SK-N-SH (cell line): Measurements from ENCODE around the gene HDAC4. TPM values are rescaled to one million over a fixed set of nuclear protein-coding genes. Genes with fewer than 3 reads are reported as not detected.

ENCODE experiments used
- CTCF ChIA-PET: fragments of 300-600, 350-600 bp; formaldehyde crosslinking; extraction: SDS; loops from one replicate; lab custom pipeline; 2021; lab: Yijun Ruan, JAX
- POLR2A ChIA-PET: fragments of 350-600 bp; sonication (Branson Sonifier 250); formaldehyde crosslinking; extraction: SDS; loops from one replicate; lab custom pipeline; 2020; ENCODE audit warnings: antibody characterized with exemption, inconsistent platforms; lab: Yijun Ruan, JAX
- DNase-seq: peaks from one replicate; pipeline ENCODE4 v3.0.0; 2012
- H2AFZ ChIP-seq: fragments of 200-600 bp; sonication (generic); 2 replicates; pipeline ENCODE4 v1.8.1; 2016; ENCODE audit warnings: antibody characterized with exemption, mild to moderate bottlenecking, low read depth
- H3F3A ChIP-seq: fragments of 200-600 bp; sonication (generic); replicated peaks from 2 replicates; pipeline ENCODE3; 2016; ENCODE audit warnings: antibody characterized with exemption, mild to moderate bottlenecking; ENCODE audit not compliant: insufficient read depth
- H3K27ac ChIP-seq, 2 experiments: fragments of 200-500 bp in 1 of 2; fragments of 200-600 bp in 1 of 2; sonication (Bioruptor generic) in 1 of 2; sonication (generic), shearing (Covaris generic) in 1 of 2; 2 replicates each; pipeline versions ENCODE4 v1.5.1 to v1.6.1; 2014 to 2016; ENCODE audit warnings: low read depth in 2 of 2, inconsistent platforms in 1 of 2, low read length in 1 of 2, mild to moderate bottlenecking in 1 of 2, mixed read lengths in 1 of 2
- H3K27me3 ChIP-seq: fragments of 200-600 bp; sonication (generic), shearing (Covaris generic); 2 replicates; pipeline ENCODE4 v1.6.1; 2016; ENCODE audit warnings: mixed run types; ENCODE audit not compliant: insufficient read depth
- H3K36me3 ChIP-seq, 2 experiments: fragments of 200-500 bp in 1 of 2; fragments of 200-600 bp in 1 of 2; sonication (Bioruptor generic) in 1 of 2; sonication (generic) in 1 of 2; replicated peaks in 1 of 2; 2 replicates each; pipeline versions ENCODE3 to v1.5.1; 2014 to 2016; ENCODE audit warnings: low read length in 1 of 2, mild to moderate bottlenecking in 1 of 2; ENCODE audit not compliant: insufficient read depth in 2 of 2, control insufficient read depth in 1 of 2
- H3K4me1 ChIP-seq, 2 experiments: fragments of 200-500 bp in 1 of 2; fragments of 200-600 bp in 1 of 2; sonication (Bioruptor generic) in 1 of 2; sonication (generic), shearing (Covaris generic) in 1 of 2; 2 replicates each; pipeline versions ENCODE4 v1.5.1 to v1.6.1; 2014 to 2016; ENCODE audit warnings: low read depth in 1 of 2, low read length in 1 of 2, mixed run types in 1 of 2; ENCODE audit not compliant: insufficient read depth in 2 of 2, control insufficient read depth in 1 of 2
- H3K4me2 ChIP-seq: fragments of 200-600 bp; sonication (generic), shearing (Covaris generic); 2 replicates; pipeline ENCODE4 v1.6.1; 2017; ENCODE audit warnings: mixed run types
- H3K4me3 ChIP-seq, 2 experiments: fragments of 200-500 bp in 1 of 2; fragments of 200-600 bp in 1 of 2; sonication (Bioruptor generic) in 1 of 2; sonication (generic), shearing (Covaris generic) in 1 of 2; 2 replicates each; pipeline versions ENCODE4 v1.5.1 to v1.8.1; 2014 to 2016; ENCODE audit warnings: low read depth in 2 of 2, inconsistent platforms in 1 of 2, low read length in 1 of 2, mild to moderate bottlenecking in 1 of 2, mixed read lengths in 1 of 2, moderate library complexity in 1 of 2
- H3K79me2 ChIP-seq: fragments of 200-600 bp; sonication (generic); 2 replicates; pipeline ENCODE4 v1.8.1; 2017; ENCODE audit warnings: mild to moderate bottlenecking; ENCODE audit not compliant: insufficient read depth
- H3K9ac ChIP-seq: fragments of 200-600 bp; sonication (generic); 2 replicates; pipeline ENCODE4 v1.6.1; 2017; ENCODE audit warnings: mixed run types
- H3K9me2 ChIP-seq: fragments of 200-600 bp; sonication (generic); 2 replicates; pipeline ENCODE4 v1.6.1; 2017; ENCODE audit warnings: mixed run types
- H3K9me3 ChIP-seq: fragments of 200-600 bp; sonication (generic); 2 replicates; pipeline ENCODE4 v1.6.1; 2017; ENCODE audit warnings: mixed run types, mild to moderate bottlenecking, moderate library complexity
- H4K20me1 ChIP-seq: fragments of 200-600 bp; sonication (generic); 2 replicates; pipeline ENCODE4 v1.6.1; 2017; ENCODE audit warnings: mild to moderate bottlenecking, mixed run types; ENCODE audit not compliant: insufficient read depth
- ELF1 ChIP-seq: IDR thresholded peaks from 2 replicates; pipeline ENCODE4 v1.4.0; 2012
- FOSL2 ChIP-seq: IDR thresholded peaks from 2 replicates; pipeline ENCODE4 v1.4.0; 2012; ENCODE audit warnings: low read depth, mild to moderate bottlenecking, moderate library complexity, borderline replicate concordance
- FOXJ3 ChIP-seq: sonication (generic); formaldehyde crosslinking; IDR thresholded peaks from 2 replicates; pipeline ENCODE4 v1.5.1; 2020; ENCODE audit warnings: mild to moderate bottlenecking, missing genetic modification reagents
- FOXM1 ChIP-seq: IDR thresholded peaks from 2 replicates; pipeline ENCODE4 v1.4.0; 2012; ENCODE audit warnings: low read depth, mild to moderate bottlenecking
- GABPA ChIP-seq: IDR thresholded peaks from 2 replicates; pipeline ENCODE4 v1.4.0; 2012; ENCODE audit warnings: low read depth, mild to moderate bottlenecking
- GATA2 ChIP-seq: sonication (generic); formaldehyde crosslinking; IDR thresholded peaks from 2 replicates; pipeline ENCODE4 v1.5.0; 2020; ENCODE audit warnings: mild to moderate bottlenecking, missing genetic modification reagents
- JUND ChIP-seq: IDR thresholded peaks from 2 replicates; pipeline ENCODE4 v1.4.0; 2012
- MXI1 ChIP-seq: IDR thresholded peaks from 2 replicates; pipeline ENCODE4 v1.6.1; 2012; ENCODE audit warnings: mild to moderate bottlenecking, low read depth, low read length, improper control_type of control experiment
- RCOR1 ChIP-seq: fragments of 150-350 bp; IDR thresholded peaks from 2 replicates; pipeline ENCODE4 v1.6.1; 2017; ENCODE audit warnings: antibody characterized with exemption, low read length
- SMC3 ChIP-seq: IDR thresholded peaks from 2 replicates; pipeline ENCODE4 v1.6.1; 2012; ENCODE audit warnings: low read depth, low read length, improper control_type of control experiment
- TAF1 ChIP-seq: IDR thresholded peaks from 2 replicates; pipeline ENCODE4 v1.6.1; 2012; ENCODE audit warnings: low read depth, mild to moderate bottlenecking, low read length, moderate library complexity, borderline replicate concordance
- WGBS: methylation state at CpG from one replicate; pipeline ENCODE4 v1.1.6; 2017; ENCODE audit warnings: low lambda C conversion rate; 5-methylcytosine and 5-hydroxymethylcytosine counted together
- polyA plus RNA-seq, 3 experiments: library from polyadenylated mRNA; depleted of rRNA; stranded (reverse); fragments of >200 nt; gene quantifications; 2 replicates each; pipeline ENCODE4 v1.2.3, GENCODE V29; 2012
- TF ChIP-seq, protein P1 (sequence below): IDR thresholded peaks from 2 replicates; pipeline ENCODE4 v1.6.1; 2012; ENCODE audit warnings: mild to moderate bottlenecking, low read depth, low read length, moderate library complexity
- TF ChIP-seq, protein P2 (sequence below): IDR thresholded peaks from 2 replicates; pipeline ENCODE4 v1.4.0; 2012; ENCODE audit warnings: low read depth
- TF ChIP-seq, protein P3 (sequence below): IDR thresholded peaks from 2 replicates; pipeline ENCODE4 v1.4.0; 2012; ENCODE audit warnings: low read depth, borderline replicate concordance
- TF ChIP-seq, protein P4 (sequence below): IDR thresholded peaks from 2 replicates; pipeline ENCODE4; 2012

The HDAC4 gene
- polyA plus RNA-seq, 1 of the 3 experiments (the other 2 are of a cell fraction) = 5.5 TPM

DNA sequence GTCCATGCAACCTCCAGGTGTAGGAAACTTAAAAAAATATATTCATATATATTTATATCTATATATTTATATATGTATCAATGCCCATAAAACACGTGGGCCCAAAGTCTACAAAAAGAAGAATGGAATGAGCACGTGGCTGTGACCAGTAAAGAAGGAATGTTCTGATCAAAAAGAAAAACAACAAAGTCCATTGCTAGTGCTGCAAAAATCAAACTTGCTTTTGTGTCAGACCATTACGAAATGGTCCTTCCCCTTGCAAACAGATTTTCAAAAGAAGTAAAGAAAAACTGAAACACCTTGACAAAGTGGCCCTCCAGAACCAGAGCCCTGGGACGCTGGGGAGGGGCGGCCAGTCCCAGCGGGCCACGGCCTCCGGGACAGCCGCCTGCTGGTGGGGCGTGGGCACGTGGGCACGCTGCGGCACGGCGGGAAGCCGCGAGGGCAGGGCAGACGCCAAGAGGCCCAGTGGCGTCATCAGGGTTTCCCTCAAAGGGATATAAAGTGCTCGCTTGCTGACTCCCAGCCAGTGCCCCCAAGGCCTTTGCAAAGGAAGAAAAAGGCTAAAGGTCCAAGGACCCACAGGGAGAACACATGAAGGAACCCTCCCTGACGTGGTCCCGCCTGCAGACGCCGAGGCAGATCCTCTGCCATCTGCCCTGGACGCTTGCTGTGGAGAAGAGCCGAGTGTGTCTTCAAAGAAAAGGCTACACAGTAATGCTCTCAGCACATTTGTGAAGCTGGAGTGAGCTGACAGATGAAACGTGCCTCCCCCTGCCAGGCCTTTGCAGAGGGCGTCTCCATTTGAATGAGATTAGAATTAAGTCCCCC lies 351.2 kb downstream of the HDAC4 start:
- POLR2A ChIA-PET = no interaction called here

DNA sequence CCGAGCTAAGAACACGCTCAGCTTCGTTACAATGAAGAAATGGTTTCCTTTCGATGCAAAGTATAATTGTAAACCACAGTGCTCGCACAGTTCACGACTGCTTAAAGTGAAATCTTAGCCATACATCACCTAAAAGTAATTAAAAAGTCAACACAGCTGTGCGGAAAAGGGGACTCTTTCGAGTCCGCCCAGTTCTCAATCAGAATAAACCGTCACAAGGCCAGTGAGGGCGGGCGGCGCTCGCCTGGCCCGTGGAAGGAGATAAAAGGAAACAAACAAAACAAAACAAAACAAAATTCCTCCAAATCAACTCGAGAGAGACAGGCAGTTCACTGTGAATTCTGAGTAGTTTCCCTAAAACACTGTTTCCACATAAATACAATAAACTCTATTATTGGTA lies 352.1 kb downstream of the HDAC4 start:
- CTCF ChIA-PET = no interaction called here
- DNase-seq = no peak
- Histone ChIP-seq H3K27me3 (no peaks in the 10 kb centered on the region), H3F3A (no peaks in the 10 kb centered on the region), H3K4me3 (no peak overlapping the region), H3K27ac (no peak overlapping the region), H2AFZ (no peak overlapping the region), H3K4me2 (no peak overlapping the region), H3K9me2 (no peaks in the 10 kb centered on the region), H3K79me2 (no peaks in the 10 kb centered on the region), H3K4me1 (no peaks in the 10 kb centered on the region), H4K20me1 (no peaks in the 10 kb centered on the region), H3K36me3 (peaks cover 0 to 6% of the 10 kb centered on the region in 2 experiments), H3K9me3 (no peaks in the 10 kb centered on the region), H3K9ac (no peak overlapping the region)
- 91% methylated on average over 16 of the region's 16 CpGs for WGBS
- POLR2A ChIA-PET = no interaction called here
- TF ChIP-seq, protein P1, sequence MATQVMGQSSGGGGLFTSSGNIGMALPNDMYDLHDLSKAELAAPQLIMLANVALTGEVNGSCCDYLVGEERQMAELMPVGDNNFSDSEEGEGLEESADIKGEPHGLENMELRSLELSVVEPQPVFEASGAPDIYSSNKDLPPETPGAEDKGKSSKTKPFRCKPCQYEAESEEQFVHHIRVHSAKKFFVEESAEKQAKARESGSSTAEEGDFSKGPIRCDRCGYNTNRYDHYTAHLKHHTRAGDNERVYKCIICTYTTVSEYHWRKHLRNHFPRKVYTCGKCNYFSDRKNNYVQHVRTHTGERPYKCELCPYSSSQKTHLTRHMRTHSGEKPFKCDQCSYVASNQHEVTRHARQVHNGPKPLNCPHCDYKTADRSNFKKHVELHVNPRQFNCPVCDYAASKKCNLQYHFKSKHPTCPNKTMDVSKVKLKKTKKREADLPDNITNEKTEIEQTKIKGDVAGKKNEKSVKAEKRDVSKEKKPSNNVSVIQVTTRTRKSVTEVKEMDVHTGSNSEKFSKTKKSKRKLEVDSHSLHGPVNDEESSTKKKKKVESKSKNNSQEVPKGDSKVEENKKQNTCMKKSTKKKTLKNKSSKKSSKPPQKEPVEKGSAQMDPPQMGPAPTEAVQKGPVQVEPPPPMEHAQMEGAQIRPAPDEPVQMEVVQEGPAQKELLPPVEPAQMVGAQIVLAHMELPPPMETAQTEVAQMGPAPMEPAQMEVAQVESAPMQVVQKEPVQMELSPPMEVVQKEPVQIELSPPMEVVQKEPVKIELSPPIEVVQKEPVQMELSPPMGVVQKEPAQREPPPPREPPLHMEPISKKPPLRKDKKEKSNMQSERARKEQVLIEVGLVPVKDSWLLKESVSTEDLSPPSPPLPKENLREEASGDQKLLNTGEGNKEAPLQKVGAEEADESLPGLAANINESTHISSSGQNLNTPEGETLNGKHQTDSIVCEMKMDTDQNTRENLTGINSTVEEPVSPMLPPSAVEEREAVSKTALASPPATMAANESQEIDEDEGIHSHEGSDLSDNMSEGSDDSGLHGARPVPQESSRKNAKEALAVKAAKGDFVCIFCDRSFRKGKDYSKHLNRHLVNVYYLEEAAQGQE = no peak
- no peak for TF ChIP-seq MXI1
- TF ChIP-seq GABPA = no peak
- no peak for TF ChIP-seq FOXJ3
- TF ChIP-seq RCOR1 = no peak
- TF ChIP-seq, protein P2, sequence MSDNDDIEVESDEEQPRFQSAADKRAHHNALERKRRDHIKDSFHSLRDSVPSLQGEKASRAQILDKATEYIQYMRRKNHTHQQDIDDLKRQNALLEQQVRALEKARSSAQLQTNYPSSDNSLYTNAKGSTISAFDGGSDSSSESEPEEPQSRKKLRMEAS = no peak

More for the DNA sequence above, 351.2 kb downstream of the HDAC4 start:
- no peaks in the 10 kb centered on the region for H3K27me3 ChIP-seq
- no peak overlapping the region for H3K9ac ChIP-seq
- no peak overlapping the region for H3K4me2 ChIP-seq
- TF ChIP-seq JUND (no peak), MXI1 (no peak), GATA2 (CRISPR knock-in tag) (no peak), FOSL2 (no peak), FOXM1 (no peak), RCOR1 (no peak), TAF1 (no peak), SMC3 (no peak), FOXJ3 (no peak), ELF1 (no peak)
- TF ChIP-seq, protein P3, sequence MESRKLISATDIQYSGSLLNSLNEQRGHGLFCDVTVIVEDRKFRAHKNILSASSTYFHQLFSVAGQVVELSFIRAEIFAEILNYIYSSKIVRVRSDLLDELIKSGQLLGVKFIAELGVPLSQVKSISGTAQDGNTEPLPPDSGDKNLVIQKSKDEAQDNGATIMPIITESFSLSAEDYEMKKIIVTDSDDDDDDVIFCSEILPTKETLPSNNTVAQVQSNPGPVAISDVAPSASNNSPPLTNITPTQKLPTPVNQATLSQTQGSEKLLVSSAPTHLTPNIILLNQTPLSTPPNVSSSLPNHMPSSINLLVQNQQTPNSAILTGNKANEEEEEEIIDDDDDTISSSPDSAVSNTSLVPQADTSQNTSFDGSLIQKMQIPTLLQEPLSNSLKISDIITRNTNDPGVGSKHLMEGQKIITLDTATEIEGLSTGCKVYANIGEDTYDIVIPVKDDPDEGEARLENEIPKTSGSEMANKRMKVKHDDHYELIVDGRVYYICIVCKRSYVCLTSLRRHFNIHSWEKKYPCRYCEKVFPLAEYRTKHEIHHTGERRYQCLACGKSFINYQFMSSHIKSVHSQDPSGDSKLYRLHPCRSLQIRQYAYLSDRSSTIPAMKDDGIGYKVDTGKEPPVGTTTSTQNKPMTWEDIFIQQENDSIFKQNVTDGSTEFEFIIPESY = no peak
- TF ChIP-seq, protein P4, sequence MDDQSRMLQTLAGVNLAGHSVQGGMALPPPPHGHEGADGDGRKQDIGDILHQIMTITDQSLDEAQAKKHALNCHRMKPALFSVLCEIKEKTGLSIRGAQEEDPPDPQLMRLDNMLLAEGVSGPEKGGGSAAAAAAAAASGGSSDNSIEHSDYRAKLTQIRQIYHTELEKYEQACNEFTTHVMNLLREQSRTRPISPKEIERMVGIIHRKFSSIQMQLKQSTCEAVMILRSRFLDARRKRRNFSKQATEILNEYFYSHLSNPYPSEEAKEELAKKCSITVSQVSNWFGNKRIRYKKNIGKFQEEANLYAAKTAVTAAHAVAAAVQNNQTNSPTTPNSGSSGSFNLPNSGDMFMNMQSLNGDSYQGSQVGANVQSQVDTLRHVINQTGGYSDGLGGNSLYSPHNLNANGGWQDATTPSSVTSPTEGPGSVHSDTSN = no peak
- H3K9me2 ChIP-seq = no peaks in the 10 kb centered on the region
- H3K36me3 ChIP-seq = peaks cover 0 to 13% of the 10 kb centered on the region in 2 experiments
- H3K4me3 ChIP-seq = no peak overlapping the region
- no peaks in the 10 kb centered on the region for H3K9me3 ChIP-seq
- no peaks in the 10 kb centered on the region for H3K79me2 ChIP-seq
- no peaks in the 10 kb centered on the region for H3F3A ChIP-seq
- H2AFZ ChIP-seq = no peak overlapping the region
- no peaks in the 10 kb centered on the region for H3K4me1 ChIP-seq
- 95% methylated on average over 19 of the region's 28 CpGs for WGBS
- DNase-seq = no peak
- no peaks in the 10 kb centered on the region for H4K20me1 ChIP-seq
- H3K27ac ChIP-seq = no peak overlapping the region
- CTCF ChIA-PET = no interaction called here
